Measurements from ENCODE around the gene MLLT10. TPM values are rescaled to one million over a fixed set of nuclear protein-coding genes. Genes with fewer than 3 reads are reported as not detected.

The MLLT10 gene
- total and polyA plus RNA-seq, 2 of the 8 experiments (the other 6 are each of a cell fraction or from before 2014, with no cell fraction given): 53.1 to 62.1 TPM

- ChIA-PET POLR2A (ENCODE audit: partially characterized antibody) (interaction anchor here (0.6 kb wide), 1 partner anchor 256 kb away, joined by 3 read pairs; no protein-coding TSS in a partner anchor), CTCF (ENCODE audit: partially characterized antibody) (interaction anchor here (0.5 kb wide), 1 partner anchor 126 kb away, joined by 3 read pairs; no protein-coding TSS in a partner anchor)
- H2BK120ac ChIP-seq (replicated peaks; ENCODE audit: low read depth, low read length): no peak overlapping the region
- FAIRE-seq: no peak
- H3K23me2 ChIP-seq (ENCODE audit: low read depth, low read length): no peaks in the 10 kb centered on the region
- H2BK5ac ChIP-seq (ENCODE audit: low read depth, low read length): no peak overlapping the region
- no peak for DNase-seq (ENCODE audit: low read depth in 1 of 2, low spot score in 2 of 2)
- H3K14ac ChIP-seq (ENCODE audit: insufficient read length): no peak overlapping the region
- no peak overlapping the region for H4K5ac ChIP-seq (ENCODE audit: insufficient read length, low read depth, low read length)
- H2AFZ ChIP-seq (ENCODE audit: low read length): no peak overlapping the region
- no peaks in the 10 kb centered on the region for H3K79me1 ChIP-seq (ENCODE audit: low read depth, low read length)
- no peak overlapping the region for H4K91ac ChIP-seq (replicated peaks; ENCODE audit: insufficient read length, low read length)
- H2BK15ac ChIP-seq (ENCODE audit: low read length): no peak overlapping the region
- no peak overlapping the region for H3K4ac ChIP-seq (replicated peaks; ENCODE audit: insufficient read length, low read depth, low read length)
- H3K56ac ChIP-seq (replicated peaks; ENCODE audit: insufficient read length, low read depth, low read length): no peak overlapping the region
- no peak overlapping the region for H3K27ac ChIP-seq (ENCODE audit: low read depth, low read length)
- no peak overlapping the region for H2BK12ac ChIP-seq (ENCODE audit: low read depth, low read length)
- no peaks in the 10 kb centered on the region for H3K36me3 ChIP-seq (ENCODE audit: control insufficient read depth in 2 of 4, insufficient read depth in 4 of 4, low read length in 3 of 4)
- no peaks in the 10 kb centered on the region for H3K27me3 ChIP-seq (replicated peaks in 1 of 4; ENCODE audit: control insufficient read depth in 3 of 4, extremely low read depth in 1 of 4, insufficient read depth in 3 of 4, low read length in 3 of 4)
- no peak overlapping the region for H3K18ac ChIP-seq (ENCODE audit: extremely low read depth, low read length)
- no peak overlapping the region for H3K9ac ChIP-seq (replicated peaks in 1 of 4; ENCODE audit: extremely low read depth in 1 of 4, low read depth in 3 of 4, low read length in 3 of 4)
- no peak overlapping the region for H4K8ac ChIP-seq (ENCODE audit: extremely low read depth, insufficient read depth, low read length)
- no peak overlapping the region for H3K23ac ChIP-seq (ENCODE audit: insufficient read length)
- no peak overlapping the region for H2AK5ac ChIP-seq (ENCODE audit: low read depth, low read length)
- H3K9me3 ChIP-seq (ENCODE audit: insufficient read depth in 2 of 2, low read depth in 1 of 2, low read length in 1 of 2): no peaks in the 10 kb centered on the region
- no peak overlapping the region for H3K4me3 ChIP-seq (ENCODE audit: extremely low read depth in 1 of 4, insufficient read depth in 2 of 4, low read depth in 3 of 4, low read length in 4 of 4)
- WGBS, 2 experiments (ENCODE audit: extremely low coverage in 1 of 2, insufficient coverage in 1 of 2, insufficient read length in 1 of 2, insufficient replicate concordance in 2 of 2, low coverage in 1 of 2, low lambda C conversion rate in 2 of 2, missing lambda C conversion rate in 1 of 2): 90% methylated on average over 5 of the region's 5 CpGs; no CpG with 5 or more reads in 1 of the 2 experiments
- no peak overlapping the region for H3K4me2 ChIP-seq (ENCODE audit: insufficient read depth in 1 of 2, low read depth in 2 of 2, low read length in 2 of 2)
- no peak overlapping the region for H2BK20ac ChIP-seq (ENCODE audit: low read length)
- H3K79me2 ChIP-seq (ENCODE audit: control insufficient read depth in 1 of 2, insufficient read depth in 2 of 2, low read length in 2 of 2): no peaks in the 10 kb centered on the region
- H3K4me1 ChIP-seq (replicated peaks in 1 of 4; ENCODE audit: control insufficient read depth in 3 of 4, insufficient read depth in 4 of 4, low read length in 3 of 4): no peaks in the 10 kb centered on the region
- H4K20me1 ChIP-seq (replicated peaks in 1 of 2; ENCODE audit: control insufficient read depth in 1 of 2, insufficient read depth in 2 of 2, low read length in 2 of 2): no peaks in the 10 kb centered on the region
- TF ChIP-seq EP300 (IDR thresholded peaks at IDR 0.05; ENCODE audit: borderline replicate concordance in 1 of 2, low read depth in 2 of 2, low read length in 2 of 2) (no peak), CHD2 (IDR thresholded peaks at IDR 0.05; ENCODE audit: low read length) (no peak), POU5F1 (IDR thresholded peaks at IDR 0.05; ENCODE audit: low read depth, low read length) (no peak), GTF2F1 (IDR thresholded peaks at IDR 0.05; ENCODE audit: borderline replicate concordance, low read depth, low read length) (no peak), ASH2L (IDR thresholded peaks at IDR 0.05; ENCODE audit: low read length) (no peak), ATF2 (IDR thresholded peaks at IDR 0.05; ENCODE audit: low read length) (no peak), TBP (IDR thresholded peaks at IDR 0.05; ENCODE audit: low read depth, low read length) (no peak), RNF2 (IDR thresholded peaks at IDR 0.05; ENCODE audit: borderline replicate concordance, low read depth, low read length, missing control alignments, poor library complexity, severe bottlenecking) (no peak), RAD21 (IDR thresholded peaks at IDR 0.05 in 1 of 2, conservative IDR thresholded peaks at IDR 0.05 in 1 of 2; ENCODE audit: low read depth in 2 of 2, low read length in 2 of 2) (no peak), GABPA (IDR thresholded peaks at IDR 0.05; ENCODE audit: borderline replicate concordance, insufficient read depth, low read length) (no peak)
Observed at GRCh38 chr10:21764466-21765189, 230.6 kb downstream of the MLLT10 start.
